Activated naive CD4-positive, alpha-beta T cell treated with anti-CD3 and anti-CD28 coated beads for 36 hours (primary cell): ENCODE measurements around the gene AP2S1. TPM values are rescaled to one million over a fixed set of nuclear protein-coding genes. Genes with fewer than 3 reads are reported as not detected.
"Not testable (repeated sequence)": the region's sequence is repeated elsewhere in the genome, so short reads cannot be mapped to it uniquely, and the experiment has no call there.

Source experiments
- CTCF ChIA-PET: fragments of 350-600 bp; sonication (Branson Sonifier 250); formaldehyde crosslinking; loops from one replicate; lab custom pipeline; 2021; ENCODE audit warnings: antibody characterized with exemption; lab: Charles Lee
- DNase-seq: peaks from one replicate; pipeline ENCODE4 v3.0.0-alpha.2; 2020
- H3K27ac Mint-ChIP-seq: one replicate; pipeline ENCODE4 v1.8.0; 2021; ENCODE audit warnings: mild to moderate bottlenecking, mixed read lengths
- H3K27me3 Mint-ChIP-seq: one replicate; pipeline ENCODE4 v1.8.0; 2021; ENCODE audit warnings: low read depth, mixed read lengths
- H3K36me3 Mint-ChIP-seq: one replicate; pipeline ENCODE4 v1.8.0; 2021; ENCODE audit warnings: low read depth, mixed read lengths
- H3K4me1 Mint-ChIP-seq: one replicate; pipeline ENCODE4 v1.8.0; 2021; ENCODE audit warnings: low read depth, mixed read lengths
- H3K4me3 Mint-ChIP-seq: one replicate; pipeline ENCODE4 v1.8.0; 2021; ENCODE audit warnings: mild to moderate bottlenecking, moderate library complexity, mixed read lengths
- H3K9me3 Mint-ChIP-seq: one replicate; pipeline ENCODE4 v1.8.0; 2021; ENCODE audit warnings: mixed read lengths
- intact Hi-C: fragments of 100-400 bp; cut with micrococcal nuclease; formaldehyde crosslinking; loops from one replicate; pipeline ENCODE4 v1.15.1; 2023
- total RNA-seq, 2 experiments: library from RNA; stranded (reverse); gene quantifications; one replicate each; pipeline ENCODE4 v1.2.3, GENCODE V29; 2021

Gene AP2S1
- total RNA-seq, 2 experiments from 2014 or later, result 112 to 118 TPM

DNA sequence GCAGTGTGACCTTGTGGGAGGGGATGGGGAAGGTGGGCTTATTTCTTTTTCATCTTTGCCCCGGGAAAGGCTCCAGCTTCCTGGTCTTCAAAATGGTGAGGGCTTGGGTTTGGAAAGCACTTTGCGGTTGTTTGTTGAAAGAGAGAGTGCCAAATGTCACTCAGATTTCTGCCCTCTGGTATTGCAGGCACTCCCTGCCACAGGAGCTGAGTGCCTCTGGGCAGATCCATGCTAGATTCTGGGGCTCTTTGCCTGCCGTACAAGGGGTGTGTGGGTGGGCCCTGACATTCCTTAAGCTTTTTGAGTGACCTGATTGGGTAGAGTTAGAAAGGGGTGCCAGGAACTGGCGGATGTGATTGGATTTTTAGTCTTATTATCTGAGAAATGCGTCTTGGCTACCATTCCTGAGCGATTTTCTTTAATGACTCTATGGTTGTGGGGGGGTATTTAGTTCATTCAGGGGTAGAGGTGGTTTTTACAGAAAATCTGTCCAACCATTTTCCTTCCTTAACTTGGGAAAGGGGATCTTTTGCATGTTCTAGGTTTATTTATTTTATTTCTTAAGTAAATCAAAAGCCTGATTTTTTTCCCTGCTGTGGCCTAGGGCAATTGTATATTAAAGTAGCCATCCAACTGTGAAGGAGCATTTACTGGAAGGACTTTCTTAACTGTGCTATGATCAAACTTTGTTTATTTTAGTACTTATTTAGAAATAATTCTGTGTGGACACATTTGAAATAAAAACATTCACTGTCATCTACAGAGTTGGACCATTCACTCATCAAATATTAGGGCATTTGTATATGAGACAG, 13.4 kb upstream of the AP2S1 start:
- Mint-ChIP-seq H3K4me3 (no peak overlapping the region), H3K27me3 (no peaks in the 10 kb centered on the region), H3K4me1 (peaks cover 26% of the 10 kb centered on the region), H3K36me3 (peaks cover 2% of the 10 kb centered on the region), H3K9me3 (peaks cover 3% of the 10 kb centered on the region), H3K27ac (no peak overlapping the region)
- CTCF ChIA-PET, result interaction anchor here (0.6 to 0.8 kb wide), 4 partner anchors 8 to 1234 kb away, joined by 3 to 7 read pairs (median 6); no protein-coding TSS in a partner anchor
- intact Hi-C loops, result loop anchor here (5.0 to 10.0 kb wide), 2 partner anchors 51 to 393 kb away; partner anchors contain the start of gene CCDC9
- DNase-seq, result no peak

DNA sequence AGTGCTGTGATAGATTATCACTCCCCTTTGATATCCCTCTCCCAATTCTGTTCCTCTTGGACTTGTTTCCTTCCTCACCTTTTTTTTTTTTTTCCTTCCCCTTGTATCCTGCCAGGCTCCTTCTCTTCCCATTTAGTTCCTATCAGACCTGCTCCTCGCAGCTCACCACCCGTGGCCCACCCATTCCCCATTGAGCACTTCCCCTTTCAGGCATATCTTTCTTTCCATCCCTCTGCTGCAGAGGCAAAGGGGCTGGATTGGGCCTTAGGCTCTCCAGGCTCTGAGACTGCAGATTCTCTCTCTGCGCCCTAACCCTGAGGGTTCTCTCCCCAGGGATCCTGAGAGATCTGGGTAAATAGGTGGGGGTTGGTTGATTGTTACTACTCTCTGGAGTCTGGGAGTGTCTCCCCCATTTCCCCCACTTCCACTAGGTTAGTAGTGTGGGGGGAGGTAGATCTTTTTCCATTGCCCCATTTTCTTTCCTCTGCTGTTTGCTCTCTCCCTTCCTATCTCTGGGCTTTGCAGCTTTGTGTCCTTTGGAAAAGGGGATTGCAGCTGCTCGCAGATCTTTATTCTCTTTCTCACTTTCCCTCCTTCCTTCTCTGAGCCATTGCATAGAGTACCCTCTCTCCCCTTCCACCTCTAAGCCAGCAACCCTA, 12.5 kb upstream of the AP2S1 start:
- H3K27ac Mint-ChIP-seq, result no peak overlapping the region
- CTCF ChIA-PET, result interaction anchor here (0.6 to 1.9 kb wide), 4 partner anchors 105 to 1233 kb away, joined by 3 to 7 read pairs (median 5); no protein-coding TSS in a partner anchor
- DNase-seq, result no peak
- intact Hi-C loops, result loop anchor here (5.0 to 10.0 kb wide), 2 partner anchors 52 to 394 kb away; partner anchors contain the start of gene CCDC9
- H3K4me3 Mint-ChIP-seq, result no peak overlapping the region
- peaks cover 21% of the 10 kb centered on the region for H3K4me1 Mint-ChIP-seq
- no peaks in the 10 kb centered on the region for H3K27me3 Mint-ChIP-seq
- H3K9me3 Mint-ChIP-seq, result peaks cover 3% of the 10 kb centered on the region
- H3K36me3 Mint-ChIP-seq, result peaks cover 2% of the 10 kb centered on the region

DNA sequence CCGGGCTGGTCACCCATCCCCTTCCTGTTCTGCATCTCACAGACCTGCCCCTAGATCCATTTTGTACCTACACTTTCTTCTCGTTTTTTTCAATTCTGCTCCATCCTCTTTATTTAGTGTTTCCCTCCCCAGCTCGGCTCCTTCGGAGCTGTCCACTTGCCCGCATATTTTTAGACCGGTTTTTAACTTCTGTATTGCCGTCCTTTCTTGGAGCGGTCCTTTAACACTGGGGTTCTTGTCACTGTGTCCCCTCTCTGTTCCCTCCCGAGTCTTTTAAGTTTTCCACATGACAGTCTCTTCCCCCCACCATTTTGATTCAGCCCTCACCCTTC, 11.8 kb upstream of the AP2S1 start:
- intact Hi-C loops, result loop anchor here (5.0 to 10.0 kb wide), 2 partner anchors 52 to 395 kb away; partner anchors contain the start of gene CCDC9
- H3K4me1 Mint-ChIP-seq, result peaks cover 18% of the 10 kb centered on the region

DNA sequence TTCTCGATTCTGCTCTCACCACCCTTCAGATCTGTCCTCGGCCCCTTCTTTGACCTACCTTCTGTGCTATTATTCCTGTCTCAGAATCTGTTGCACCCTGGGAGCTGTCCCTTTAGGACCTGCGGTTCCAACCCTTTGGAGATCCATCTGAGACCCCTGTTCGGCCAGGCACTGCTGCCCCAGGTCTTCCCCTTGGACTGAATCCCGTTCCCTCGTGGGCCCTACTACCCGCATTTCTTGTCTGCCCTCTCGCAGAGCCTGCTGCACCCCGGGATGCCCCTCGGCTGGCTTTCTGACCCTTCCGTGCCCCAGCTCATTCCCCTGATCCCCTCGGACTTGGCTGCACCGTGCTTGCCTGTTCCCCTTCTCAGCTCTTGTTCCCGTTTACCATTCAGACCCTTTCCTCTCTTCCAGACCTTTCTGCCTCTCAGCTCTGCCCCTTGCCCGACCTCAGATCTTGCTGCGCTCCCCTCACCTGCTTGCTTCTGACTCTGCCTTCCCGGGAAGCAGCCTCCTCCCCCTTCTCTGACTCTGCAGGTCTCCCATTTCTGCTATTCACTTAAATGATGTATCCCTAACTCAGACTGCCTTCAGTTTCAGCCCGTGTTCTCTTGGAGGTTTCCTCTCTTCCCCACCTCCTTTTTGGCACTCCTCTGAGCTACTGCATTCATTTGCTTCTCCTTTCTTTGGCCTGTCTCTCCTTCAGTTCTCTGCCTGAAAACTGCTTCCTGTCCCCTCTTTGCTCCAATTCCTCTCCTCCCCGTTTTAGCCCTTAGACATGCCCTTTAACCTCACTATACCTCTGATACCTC, 11.3 kb upstream of the AP2S1 start:
- CTCF ChIA-PET, result interaction anchor here (1.0 to 1.9 kb wide), 3 partner anchors 21 to 151 kb away, joined by 3 to 5 read pairs (median 4); no protein-coding TSS in a partner anchor
- H3K27me3 Mint-ChIP-seq, result no peaks in the 10 kb centered on the region
- intact Hi-C loops, result loop anchor here (2.0 to 10.0 kb wide), 3 partner anchors 53 to 395 kb away; partner anchors contain the start of genes CALM3 and CCDC9
- peak; percentile 19 for DNase-seq
- H3K27ac Mint-ChIP-seq, result no peak overlapping the region
- no peak overlapping the region for H3K4me3 Mint-ChIP-seq
- H3K9me3 Mint-ChIP-seq, result peaks cover 3% of the 10 kb centered on the region
- H3K4me1 Mint-ChIP-seq, result peaks cover 13% of the 10 kb centered on the region
- H3K36me3 Mint-ChIP-seq, result peaks cover 2% of the 10 kb centered on the region

More for the DNA sequence above, 11.8 kb upstream of the AP2S1 start:
- H3K36me3 Mint-ChIP-seq, result peaks cover 2% of the 10 kb centered on the region
- peaks cover 3% of the 10 kb centered on the region for H3K9me3 Mint-ChIP-seq
- H3K27ac Mint-ChIP-seq, result no peak overlapping the region
- no peaks in the 10 kb centered on the region for H3K27me3 Mint-ChIP-seq
- CTCF ChIA-PET, result interaction anchor here (1.0 to 1.9 kb wide), 2 partner anchors 129 to 151 kb away, joined by 4 to 5 read pairs; no protein-coding TSS in a partner anchor
- H3K4me3 Mint-ChIP-seq, result no peak overlapping the region
- DNase-seq, result no peak

DNA sequence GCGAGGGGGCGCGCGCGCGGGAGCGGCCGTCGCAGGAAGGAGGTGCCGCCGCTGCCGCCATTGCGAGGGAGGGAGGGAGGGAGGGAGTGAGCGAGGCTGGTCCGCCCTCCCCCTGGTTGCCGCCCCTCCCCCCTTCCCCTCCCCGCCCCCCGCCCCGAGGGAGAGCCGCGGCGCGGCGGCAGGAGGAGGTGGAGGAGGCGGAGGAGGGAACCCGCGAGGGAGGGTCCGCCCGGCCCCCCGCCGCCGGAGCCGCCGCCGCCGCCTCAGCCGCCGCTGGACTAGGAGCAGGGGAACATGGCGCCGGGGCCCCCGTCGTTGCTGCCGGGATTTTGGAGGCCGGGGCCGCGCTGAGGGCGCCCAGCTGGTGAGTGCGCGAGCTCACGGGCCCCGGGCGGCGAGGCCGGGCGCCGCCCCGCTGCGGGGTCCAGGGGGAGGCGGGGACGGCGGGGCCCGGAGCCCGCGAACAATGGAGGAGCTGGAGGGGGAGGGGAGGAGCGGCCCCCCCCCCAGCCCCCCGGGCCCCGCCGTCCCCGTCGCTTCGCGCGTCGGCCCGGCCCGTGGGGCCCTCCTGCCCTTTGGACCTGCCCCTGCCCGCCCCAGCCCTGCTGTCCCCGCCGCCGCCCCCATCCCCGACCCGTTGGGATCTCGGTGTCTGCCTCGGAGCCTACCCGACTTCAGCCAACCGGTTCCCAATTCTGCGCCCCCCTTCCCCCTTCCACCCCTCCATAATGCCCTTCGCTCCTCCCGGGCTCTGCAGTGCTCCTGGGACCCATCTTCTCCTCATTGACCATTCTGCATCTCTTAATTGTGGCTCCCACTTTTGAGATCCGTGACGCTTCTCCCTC, 10.4 kb upstream of the AP2S1 start, which contains the start of gene ARHGAP35:
Gene ARHGAP35 (plus strand): TSS at position 152 of the 845 bp plus-strand sequence. CDS start 57,679 bp downstream, outside the sequence.
- peaks cover 2% of the 10 kb centered on the region for H3K36me3 Mint-ChIP-seq
- CTCF ChIA-PET, result interaction anchor here (1.4 to 1.9 kb wide), 2 partner anchors 20 to 131 kb away, joined by 3 to 5 read pairs; no protein-coding TSS in a partner anchor
- peaks cover 3% of the 10 kb centered on the region for H3K9me3 Mint-ChIP-seq
- no peaks in the 10 kb centered on the region for H3K27me3 Mint-ChIP-seq
- H3K4me3 Mint-ChIP-seq, result peak within 1 kb of the TSS; percentile 84
- DNase-seq, result peak; percentile 81
- intact Hi-C loops, result loop anchor here (1.0 to 10.0 kb wide), 6 partner anchors 11 to 396 kb away; partner anchors contain the start of genes AP2S1, CALM3, CCDC9 and DACT3
- H3K27ac Mint-ChIP-seq, result peak within 1 kb of the TSS; percentile 87
- H3K4me1 Mint-ChIP-seq, result peaks cover 17% of the 10 kb centered on the region

DNA sequence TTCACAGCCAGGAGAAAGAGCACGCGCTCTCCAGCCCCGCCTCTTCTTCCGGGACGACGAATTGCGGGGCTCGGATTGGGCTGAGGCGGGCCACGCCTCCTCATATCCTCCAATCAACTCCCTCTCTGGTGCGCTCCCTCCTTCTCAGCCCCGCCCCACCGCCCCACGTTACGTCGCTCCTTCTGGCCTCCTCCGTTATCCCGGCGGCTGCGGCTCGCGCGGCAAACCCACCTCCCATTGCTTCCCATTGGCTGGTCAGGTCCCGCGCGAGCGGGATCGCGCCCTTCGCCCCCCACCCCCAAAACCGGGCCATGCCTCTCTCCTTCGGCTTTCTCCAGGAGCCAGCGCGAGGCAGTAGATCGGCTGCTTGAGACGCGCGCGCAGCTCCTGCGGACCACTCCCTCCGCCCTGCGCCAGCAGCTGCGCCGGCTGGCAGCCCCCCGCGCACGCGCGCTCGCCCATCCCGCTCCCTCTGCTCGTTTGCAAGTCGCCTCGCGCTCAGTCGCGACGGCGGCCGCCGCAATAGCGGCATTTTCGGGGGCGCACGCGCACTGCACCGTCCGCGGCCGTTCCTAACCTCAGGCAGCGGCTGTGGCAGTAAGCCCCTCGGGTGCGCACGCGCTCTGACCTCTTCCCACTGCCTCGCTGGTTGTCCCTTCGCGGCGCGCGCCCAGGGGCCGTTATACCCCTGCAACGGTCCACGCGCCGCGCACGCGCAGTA, 9.6 kb upstream of the AP2S1 start:
- H3K36me3 Mint-ChIP-seq, result peaks cover 2% of the 10 kb centered on the region
- H3K9me3 Mint-ChIP-seq, result peaks cover 3% of the 10 kb centered on the region
- no peaks in the 10 kb centered on the region for H3K27me3 Mint-ChIP-seq
- peak overlapping the region; percentile 84 for H3K4me3 Mint-ChIP-seq
- H3K4me1 Mint-ChIP-seq, result peaks cover 21% of the 10 kb centered on the region
- peak; percentile 97 for DNase-seq
- intact Hi-C loops, result loop anchor here (1.0 to 10.0 kb wide), 6 partner anchors 10 to 397 kb away; partner anchors contain the start of genes AP2S1, CALM3, CCDC9 and DACT3
- CTCF ChIA-PET, result interaction anchor here (0.6 to 4.8 kb wide), 3 partner anchors 76 to 294 kb away, joined by 3 to 35 read pairs (median 4); no protein-coding TSS in a partner anchor
- peak overlapping the region; percentile 87 for H3K27ac Mint-ChIP-seq

DNA sequence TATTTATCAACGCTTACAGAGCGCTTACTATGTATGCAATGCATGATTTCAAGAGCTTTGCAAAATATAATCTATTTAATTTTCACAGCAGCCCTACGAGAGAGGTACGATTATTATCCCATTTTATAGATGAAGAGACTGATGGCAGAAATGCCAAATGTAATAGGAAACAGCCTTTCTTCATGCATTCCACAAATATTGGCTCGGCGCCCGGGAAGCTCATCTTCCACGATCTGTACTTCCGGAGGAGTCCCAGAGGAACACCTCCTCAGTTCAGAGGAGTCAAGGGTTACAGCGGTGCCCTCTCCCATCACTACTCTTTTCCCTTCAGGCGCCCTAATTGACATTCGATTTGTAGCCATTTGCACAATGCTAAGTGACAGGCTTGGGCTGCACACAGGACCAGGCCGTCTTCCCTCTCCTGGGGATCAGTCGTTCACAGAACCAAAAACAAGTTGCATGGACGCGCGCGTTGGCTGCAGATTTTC, 9.0 kb upstream of the AP2S1 start:
- CTCF ChIA-PET, result interaction anchor here (0.6 to 4.8 kb wide), 4 partner anchors 77 to 389 kb away, joined by 3 to 35 read pairs (median 4); partner anchors contain the start of gene PNMA8A
- DNase-seq, result no peak
- Mint-ChIP-seq H3K4me3 (peak overlapping the region; percentile 84), H3K4me1 (peaks cover 21% of the 10 kb centered on the region), H3K9me3 (peaks cover 3% of the 10 kb centered on the region), H3K27me3 (no peaks in the 10 kb centered on the region), H3K27ac (peak overlapping the region; percentile 87), H3K36me3 (peaks cover 2% of the 10 kb centered on the region)
- intact Hi-C loops, result loop anchor here (1.0 to 10.0 kb wide), 6 partner anchors 9 to 398 kb away; partner anchors contain the start of genes AP2S1, CALM3, CCDC9 and DACT3

DNA sequence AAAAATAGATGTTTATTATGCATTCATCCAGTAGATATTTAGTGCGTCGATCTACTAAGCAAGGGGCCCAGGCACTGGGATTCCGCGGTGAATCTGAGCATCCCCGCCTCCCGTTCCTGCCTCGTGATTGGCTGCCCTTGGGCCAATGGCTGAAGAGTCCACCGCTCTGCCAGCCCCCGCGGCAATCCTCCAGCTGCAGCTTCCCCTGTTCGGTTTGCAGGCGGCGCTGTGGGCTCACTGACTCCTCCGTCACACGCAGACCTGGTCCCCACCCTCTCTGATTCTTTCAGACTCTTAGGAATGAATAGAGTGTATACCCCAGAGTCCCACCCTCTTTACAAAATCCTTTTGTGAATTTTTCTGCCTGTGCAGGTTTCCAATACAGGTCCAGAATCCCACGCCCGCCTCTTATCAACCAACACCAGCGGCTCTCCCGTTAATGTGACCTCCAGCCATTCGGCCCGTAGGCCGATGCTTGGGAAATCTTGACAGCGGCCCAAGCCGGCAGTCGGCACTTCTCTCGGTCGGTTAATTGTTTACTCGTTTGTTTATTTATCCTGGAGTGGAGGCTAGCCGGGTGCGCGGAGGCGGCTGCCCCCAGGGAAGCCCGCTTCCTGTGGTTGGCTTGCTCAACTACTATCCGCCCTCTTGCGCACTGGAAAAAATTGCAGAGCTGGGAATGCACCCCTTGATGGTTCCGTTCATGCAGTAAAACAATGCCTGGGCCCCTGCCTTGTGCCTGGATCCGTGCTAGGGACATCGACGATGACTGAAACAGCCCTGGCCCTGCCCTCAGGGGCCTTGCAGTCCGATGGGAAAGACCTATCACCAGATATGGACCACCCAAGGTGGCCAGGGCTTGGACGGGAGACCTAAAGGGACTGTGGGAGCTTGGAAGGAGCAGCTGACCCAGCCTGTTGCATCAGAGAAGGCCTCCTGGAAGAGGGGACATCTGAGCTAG, 5.7 kb upstream of the AP2S1 start:
- Mint-ChIP-seq H3K4me3 (peak overlapping the region; percentile 72), H3K27me3 (no peaks in the 10 kb centered on the region), H3K9me3 (peaks cover 3% of the 10 kb centered on the region), H3K36me3 (peaks cover 2% of the 10 kb centered on the region), H3K27ac (peak overlapping the region; percentile 68), H3K4me1 (peaks cover 20% of the 10 kb centered on the region)
- DNase-seq, result peak; percentile 94
- CTCF ChIA-PET, result interaction anchor here (0.5 to 4.8 kb wide), 10 partner anchors 15 to 175 kb away, joined by 3 to 35 read pairs (median 4); no protein-coding TSS in a partner anchor
- intact Hi-C loops, result loop anchor here (1.0 kb wide), 1 partner anchor 135 kb away; no protein-coding TSS in a partner anchor

DNA sequence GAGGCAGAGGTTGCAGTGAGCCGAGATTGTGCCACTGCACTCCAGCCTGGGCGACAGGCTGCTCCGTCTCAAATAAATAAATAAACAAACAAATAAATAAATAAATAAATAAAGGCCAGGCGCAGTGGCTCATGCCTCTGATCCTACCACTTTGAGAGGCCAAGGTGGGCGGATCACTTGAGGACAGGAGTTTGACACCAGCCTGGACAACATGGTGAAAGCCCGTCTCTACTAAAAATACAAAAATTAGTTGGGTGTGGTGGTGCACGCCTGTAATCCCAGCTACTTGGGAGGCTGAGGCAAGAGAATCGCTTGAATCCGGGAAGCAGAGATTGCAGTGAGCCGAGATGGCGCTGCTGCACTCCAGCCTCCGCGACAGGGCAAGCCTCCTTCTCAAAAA, 4.1 kb upstream of the AP2S1 start:
- H3K4me1 Mint-ChIP-seq, result peaks cover 22% of the 10 kb centered on the region
- H3K9me3 Mint-ChIP-seq, intact Hi-C loops, H3K27me3 Mint-ChIP-seq, H3K27ac Mint-ChIP-seq, H3K36me3 Mint-ChIP-seq, H3K4me3 Mint-ChIP-seq, CTCF ChIA-PET, DNase-seq: not testable (repeated sequence)
